Activated CD4-positive, alpha-beta memory T cell treated with anti-CD3 and anti-CD28 coated beads, Interleukin-2, amount 10 ng/mL, durations not matched to agents 7 days and 5 days (primary cell): ENCODE results near the gene EVL. TPM values are rescaled to one million over a fixed set of nuclear protein-coding genes. Genes with fewer than 3 reads are reported as not detected.

Source experiments
- CTCF ChIA-PET: fragments of 350-600 bp; sonication (Branson Sonifier 250); formaldehyde crosslinking; loops from one replicate; lab custom pipeline; 2021; ENCODE audit warnings: antibody characterized with exemption, inconsistent platforms; lab: Charles Lee
- POLR2A ChIA-PET: fragments of 350-600 bp; sonication (Branson Sonifier 250); formaldehyde crosslinking; loops from one replicate; lab custom pipeline; 2021; ENCODE audit warnings: antibody characterized with exemption; lab: Charles Lee
- DNase-seq: peaks from one replicate; pipeline ENCODE4 v3.0.0-alpha.2; 2020
- H3K27ac Mint-ChIP-seq: one replicate; pipeline ENCODE4 v1.8.0; 2021; ENCODE audit warnings: mild to moderate bottlenecking, mixed read lengths
- H3K27me3 Mint-ChIP-seq: one replicate; pipeline ENCODE4 v1.8.0; 2021; ENCODE audit warnings: mixed read lengths
- H3K36me3 Mint-ChIP-seq: one replicate; pipeline ENCODE4 v1.8.0; 2021; ENCODE audit warnings: low read depth, mixed read lengths
- H3K4me1 Mint-ChIP-seq: one replicate; pipeline ENCODE4 v1.8.0; 2021; ENCODE audit warnings: mixed read lengths
- H3K4me3 Mint-ChIP-seq: one replicate; pipeline ENCODE4 v1.8.0; 2021; ENCODE audit warnings: mild to moderate bottlenecking, mixed read lengths
- H3K9me3 Mint-ChIP-seq: one replicate; pipeline ENCODE4 v1.8.0; 2021; ENCODE audit warnings: mixed read lengths
- total RNA-seq, 2 experiments: library from RNA; stranded (reverse); gene quantifications; one replicate each; pipeline ENCODE4 v1.2.3, GENCODE V29; 2021

Gene EVL
- total RNA-seq, 2 experiments from 2014 or later, result 771 to 787 TPM

GRCh38 chr14:100116134-100116533, 50.9 kb downstream of the EVL start:
- no peak for DNase-seq
- peaks cover 80% of the 10 kb centered on the region for H3K36me3 Mint-ChIP-seq
- no peak overlapping the region for H3K4me3 Mint-ChIP-seq
- H3K27me3 Mint-ChIP-seq, result no peaks in the 10 kb centered on the region
- no peaks in the 10 kb centered on the region for H3K9me3 Mint-ChIP-seq
- POLR2A ChIA-PET, result interaction anchor here (1.6 to 58.4 kb wide), 3 partner anchors 10 to 133 kb away, joined by 5 to 1586 read pairs (median 6); partner anchors contain the start of gene EVL
- H3K4me1 Mint-ChIP-seq, result peaks cover 11% of the 10 kb centered on the region
- H3K27ac Mint-ChIP-seq, result no peak overlapping the region
- CTCF ChIA-PET, result interaction anchor here (2.0 to 28.0 kb wide), 2 partner anchors 40 to 77 kb away, joined by 8 to 563 read pairs; partner anchors contain the start of gene EVL

- Mint-ChIP-seq H3K27me3 (no peaks in the 10 kb centered on the region), H3K4me1 (peaks cover 11% of the 10 kb centered on the region), H3K9me3 (no peaks in the 10 kb centered on the region), H3K36me3 (peaks cover 78% of the 10 kb centered on the region), H3K4me3 (no peak overlapping the region), H3K27ac (no peak overlapping the region)
- ChIA-PET CTCF (interaction anchor here (1.6 to 2.0 kb wide), 2 partner anchors 9 to 76 kb away, joined by 5 to 8 read pairs; no protein-coding TSS in a partner anchor), POLR2A (interaction anchor here (1.6 to 58.4 kb wide), 5 partner anchors 9 to 134 kb away, joined by 4 to 1586 read pairs (median 6); partner anchors contain the start of gene EVL)
- DNase-seq, result no peak
Observed at GRCh38 chr14:100117026-100117425, 51.8 kb downstream of the EVL start.

- POLR2A ChIA-PET, result interaction anchor here (0.6 to 58.4 kb wide), 5 partner anchors 8 to 78 kb away, joined by 3 to 1586 read pairs (median 6); partner anchors contain the start of gene EVL
- Mint-ChIP-seq H3K4me3 (no peak overlapping the region), H3K27ac (peak overlapping the region; percentile 11), H3K27me3 (no peaks in the 10 kb centered on the region), H3K36me3 (peaks cover 75% of the 10 kb centered on the region), H3K9me3 (no peaks in the 10 kb centered on the region), H3K4me1 (peaks cover 8% of the 10 kb centered on the region)
- no peak for DNase-seq
- CTCF ChIA-PET, result interaction anchor here (1.6 kb wide), 2 partner anchors 10 to 46 kb away, joined by 4 to 5 read pairs; no protein-coding TSS in a partner anchor
Observed at GRCh38 chr14:100117633-100118395, 52.6 kb downstream of the EVL start.

GRCh38 chr14:100118396-100119011, 53.3 kb downstream of the EVL start:
- ChIA-PET CTCF (interaction anchor here (1.0 to 1.6 kb wide), 2 partner anchors 11 to 46 kb away, joined by 3 to 4 read pairs; no protein-coding TSS in a partner anchor), POLR2A (interaction anchor here (2.0 to 58.4 kb wide), 3 partner anchors 11 to 79 kb away, joined by 4 to 1586 read pairs (median 6); partner anchors contain the start of gene EVL)
- H3K36me3 Mint-ChIP-seq, result peaks cover 75% of the 10 kb centered on the region
- H3K27me3 Mint-ChIP-seq, result no peaks in the 10 kb centered on the region
- peaks cover 3% of the 10 kb centered on the region for H3K4me1 Mint-ChIP-seq
- H3K27ac Mint-ChIP-seq, result no peak overlapping the region
- H3K4me3 Mint-ChIP-seq, result no peak overlapping the region
- H3K9me3 Mint-ChIP-seq, result no peaks in the 10 kb centered on the region
- DNase-seq, result no peak

- H3K4me1 Mint-ChIP-seq, result peaks cover 3% of the 10 kb centered on the region
- no peak overlapping the region for H3K27ac Mint-ChIP-seq
- H3K27me3 Mint-ChIP-seq, result no peaks in the 10 kb centered on the region
- no peak for DNase-seq
- no peaks in the 10 kb centered on the region for H3K9me3 Mint-ChIP-seq
- H3K36me3 Mint-ChIP-seq, result peaks cover 76% of the 10 kb centered on the region
- H3K4me3 Mint-ChIP-seq, result no peak overlapping the region
- ChIA-PET CTCF (interaction anchor here (1.0 to 1.6 kb wide), 2 partner anchors 11 to 47 kb away, joined by 3 to 4 read pairs; no protein-coding TSS in a partner anchor), POLR2A (interaction anchor here (2.0 to 58.4 kb wide), 2 partner anchors 59 to 80 kb away, joined by 4 to 1586 read pairs; partner anchors contain the start of gene EVL)
Observed at GRCh38 chr14:100119251-100119650, 54.0 kb downstream of the EVL start.

- H3K4me1 Mint-ChIP-seq, result peaks cover 5% of the 10 kb centered on the region
- DNase-seq, result no peak
- H3K27me3 Mint-ChIP-seq, result no peaks in the 10 kb centered on the region
- peaks cover 78% of the 10 kb centered on the region for H3K36me3 Mint-ChIP-seq
- peak overlapping the region; percentile 9 for H3K27ac Mint-ChIP-seq
- no peaks in the 10 kb centered on the region for H3K9me3 Mint-ChIP-seq
- H3K4me3 Mint-ChIP-seq, result no peak overlapping the region
- POLR2A ChIA-PET, result interaction anchor here (1.0 to 58.4 kb wide), 3 partner anchors 44 to 131 kb away, joined by 3 to 1586 read pairs (median 3); partner anchors contain the start of gene EVL
- CTCF ChIA-PET, result interaction anchor here (1.3 to 1.5 kb wide), 2 partner anchors 9 to 49 kb away, joined by 3 to 5 read pairs; no protein-coding TSS in a partner anchor
Observed at GRCh38 chr14:100120522-100121269, 55.5 kb downstream of the EVL start.

- POLR2A ChIA-PET, result interaction anchor here (0.9 to 58.4 kb wide), 4 partner anchors 17 to 132 kb away, joined by 3 to 1586 read pairs (median 3); partner anchors contain the start of gene EVL
- Mint-ChIP-seq H3K27me3 (no peaks in the 10 kb centered on the region), H3K4me1 (peaks cover 1% of the 10 kb centered on the region), H3K27ac (no peak overlapping the region), H3K4me3 (no peak overlapping the region), H3K36me3 (peaks cover 74% of the 10 kb centered on the region), H3K9me3 (no peaks in the 10 kb centered on the region)
- no peak for DNase-seq
- CTCF ChIA-PET, result interaction anchor here (1.5 kb wide), 1 partner anchor 50 kb away, joined by 5 read pairs; no protein-coding TSS in a partner anchor
Observed at GRCh38 chr14:100121643-100122480, 56.6 kb downstream of the EVL start.

- Mint-ChIP-seq H3K36me3 (peaks cover 77% of the 10 kb centered on the region), H3K27me3 (no peaks in the 10 kb centered on the region), H3K27ac (peak overlapping the region; percentile 19), H3K4me3 (no peak overlapping the region), H3K4me1 (peaks cover 1% of the 10 kb centered on the region), H3K9me3 (no peaks in the 10 kb centered on the region)
- ChIA-PET CTCF (no interaction called here), POLR2A (interaction anchor here (1.0 to 58.4 kb wide), 2 partner anchors 18 to 62 kb away, joined by 3 to 1586 read pairs; partner anchors contain the start of gene EVL)
- DNase-seq, result no peak
Observed at GRCh38 chr14:100122481-100123223, 57.4 kb downstream of the EVL start.

GRCh38 chr14:100123618-100124017, 58.4 kb downstream of the EVL start:
- Mint-ChIP-seq H3K36me3 (peaks cover 75% of the 10 kb centered on the region), H3K4me1 (peaks cover 1% of the 10 kb centered on the region), H3K9me3 (no peaks in the 10 kb centered on the region), H3K4me3 (no peak overlapping the region), H3K27me3 (no peaks in the 10 kb centered on the region), H3K27ac (no peak overlapping the region)
- DNase-seq, result no peak
- POLR2A ChIA-PET, result interaction anchor here (1.3 kb wide), 1 partner anchor 12 kb away, joined by 4 read pairs; no protein-coding TSS in a partner anchor
- CTCF ChIA-PET, result no interaction called here

GRCh38 chr14:100124551-100125088, 59.4 kb downstream of the EVL start:
- Mint-ChIP-seq H3K9me3 (no peaks in the 10 kb centered on the region), H3K27ac (no peak overlapping the region), H3K36me3 (peaks cover 76% of the 10 kb centered on the region), H3K4me3 (no peak overlapping the region), H3K27me3 (no peaks in the 10 kb centered on the region), H3K4me1 (peaks cover 1% of the 10 kb centered on the region)
- CTCF ChIA-PET, result no interaction called here
- POLR2A ChIA-PET, result interaction anchor here (1.3 kb wide), 1 partner anchor 13 kb away, joined by 4 read pairs; no protein-coding TSS in a partner anchor
- no peak for DNase-seq
